Islet precursor cell (in vitro differentiated cells): ENCODE results near the gene FHIP1B.

ENCODE experiments used
- DNase-seq: peaks from one replicate; pipeline ENCODE4 v3.0.0-alpha.2; 2018

FHIP1B gene

DNA sequence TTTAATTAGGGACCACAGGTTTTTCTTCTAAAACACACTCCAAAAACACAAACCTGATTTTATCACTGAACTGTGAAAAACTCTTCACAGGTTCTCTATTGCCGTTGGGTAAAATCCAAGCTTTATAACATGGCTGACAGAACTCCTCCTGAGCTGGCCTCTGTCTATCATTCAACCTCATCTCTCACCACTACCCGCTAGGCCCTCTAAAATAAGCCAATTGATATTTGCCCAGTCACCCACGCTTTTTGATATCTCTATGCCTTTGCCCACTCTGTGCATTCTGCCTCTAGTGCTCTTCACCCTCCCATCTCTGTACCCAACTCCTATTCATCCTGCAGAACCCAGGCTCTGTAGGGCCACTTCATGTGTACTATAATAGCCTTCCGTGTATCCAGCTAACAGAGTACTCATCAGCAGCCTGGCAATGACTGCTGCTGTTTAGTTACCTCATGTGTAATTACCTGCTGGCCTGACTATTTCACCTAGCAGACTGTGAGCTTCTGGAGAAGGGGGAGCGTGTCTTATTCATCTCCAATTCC, 3.4 kb upstream of the FHIP1B start:
- DNase-seq = no peak

DNA sequence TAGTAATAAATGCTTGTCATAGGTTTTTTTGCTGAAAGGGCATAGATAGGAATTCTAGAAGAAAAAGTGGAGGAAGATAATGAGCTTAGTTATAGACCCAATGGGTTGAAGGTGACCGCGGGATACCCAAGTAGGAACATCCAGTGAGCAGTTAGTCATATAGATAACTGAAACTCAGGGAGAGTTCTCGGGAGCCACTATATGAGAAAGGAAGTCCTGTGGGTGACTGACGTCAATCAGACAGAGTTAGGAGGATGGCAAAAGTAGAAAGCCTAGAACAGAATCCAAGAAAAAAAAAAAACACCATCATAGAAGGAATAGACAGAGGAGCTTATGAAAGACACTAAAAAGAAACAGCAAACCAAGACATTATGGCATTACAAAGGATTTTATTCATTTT, 2.8 kb upstream of the FHIP1B start:
- no peak for DNase-seq

DNA sequence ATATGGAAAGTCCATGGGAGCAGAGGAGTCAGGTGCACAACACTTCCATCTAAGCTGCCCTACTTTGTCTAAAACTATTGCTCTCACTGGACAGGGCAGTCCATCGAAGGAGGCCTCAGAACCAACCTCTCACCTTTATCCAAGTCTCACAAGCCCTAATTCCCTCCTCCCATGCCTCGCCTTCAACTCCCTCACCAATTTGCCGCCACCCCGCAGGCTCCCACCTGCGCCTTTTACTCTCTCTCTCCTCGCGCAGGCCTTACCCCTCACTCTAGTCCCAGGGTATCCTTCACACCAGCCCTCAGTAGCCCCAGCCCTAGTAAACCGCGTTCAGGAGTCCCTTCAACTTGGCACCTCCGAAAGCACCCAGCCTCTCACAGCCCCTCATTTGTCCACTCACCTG, 451 bp downstream of the FHIP1B start:
- no peak for DNase-seq

DNA sequence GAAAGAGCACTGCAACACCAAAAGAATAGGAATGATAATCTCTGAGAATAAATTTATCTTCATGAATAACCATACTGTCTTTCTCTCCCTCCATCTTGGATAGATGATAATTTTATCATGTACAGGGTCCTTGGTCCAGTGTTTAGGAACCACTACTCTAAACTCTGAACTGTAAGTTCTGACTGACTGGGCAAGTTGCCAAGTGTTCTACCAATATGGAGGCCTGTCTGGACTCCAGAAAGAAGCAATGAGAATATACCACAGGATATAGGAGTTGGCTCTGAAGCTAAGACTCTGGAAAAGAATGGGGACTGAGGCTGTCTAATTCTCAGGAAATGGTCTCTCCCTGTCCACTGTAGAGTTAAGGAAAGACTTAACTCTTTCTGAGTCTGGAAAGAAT, 1.5 kb downstream of the FHIP1B start:
- no peak for DNase-seq

DNA sequence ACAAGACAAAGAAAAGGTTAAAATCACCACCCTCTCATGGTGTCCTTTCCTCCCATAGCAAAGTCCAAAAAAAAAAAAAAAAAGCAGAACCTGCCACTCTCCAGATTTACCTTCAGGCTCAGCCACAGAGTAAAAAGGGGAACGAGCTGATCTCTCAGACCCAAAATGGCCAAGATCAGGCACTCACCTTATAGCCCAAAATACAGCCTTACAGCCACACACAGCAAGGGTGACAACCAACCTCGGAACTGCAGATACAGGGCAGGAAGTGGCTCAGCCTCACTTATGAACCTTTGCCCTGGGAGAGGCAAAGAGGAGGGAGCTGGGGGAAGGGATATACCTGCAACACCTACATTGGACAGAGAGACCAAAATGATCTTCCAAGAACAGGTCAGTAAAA, 4.5 kb downstream of the FHIP1B start:
- DNase-seq = no peak

DNA sequence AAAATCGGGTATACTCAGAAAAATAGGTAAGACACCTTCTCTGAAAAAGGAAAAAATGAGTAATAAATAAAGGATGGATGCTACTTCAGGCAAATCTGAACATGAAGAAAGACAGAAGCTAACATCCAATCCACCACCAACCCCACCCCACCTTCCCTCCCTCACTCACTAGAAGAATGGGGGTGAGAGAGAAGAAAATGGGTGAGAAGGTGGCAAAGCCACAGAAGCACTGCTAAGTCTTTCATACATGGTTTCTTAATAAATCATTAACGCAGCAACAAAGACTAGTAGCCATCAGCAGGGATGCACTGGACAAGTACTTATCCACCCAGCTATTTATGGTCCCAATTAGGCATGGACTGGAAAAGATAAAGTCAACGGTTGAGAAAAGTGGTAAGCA, 5.9 kb downstream of the FHIP1B start:
- no peak for DNase-seq

DNA sequence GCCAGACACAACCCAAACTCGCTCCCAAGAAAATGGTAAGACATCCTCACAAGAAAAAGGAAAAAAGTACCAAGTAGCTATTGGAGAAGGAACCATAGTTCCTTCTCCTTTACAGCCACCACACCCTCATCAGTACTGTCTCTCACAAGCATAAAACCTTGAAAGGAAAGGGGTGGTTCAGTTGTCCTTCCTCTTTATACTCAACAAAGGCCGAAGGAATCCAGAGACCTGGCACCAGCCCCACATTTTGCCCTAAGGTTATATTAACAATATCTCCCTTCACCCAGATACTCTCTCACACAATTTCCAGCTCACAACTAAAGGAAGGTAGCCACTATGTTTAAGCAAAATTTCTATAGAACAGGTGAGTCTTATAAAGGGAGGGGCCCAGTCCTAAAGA, 8.5 kb downstream of the FHIP1B start:
- no peak for DNase-seq

DNA sequence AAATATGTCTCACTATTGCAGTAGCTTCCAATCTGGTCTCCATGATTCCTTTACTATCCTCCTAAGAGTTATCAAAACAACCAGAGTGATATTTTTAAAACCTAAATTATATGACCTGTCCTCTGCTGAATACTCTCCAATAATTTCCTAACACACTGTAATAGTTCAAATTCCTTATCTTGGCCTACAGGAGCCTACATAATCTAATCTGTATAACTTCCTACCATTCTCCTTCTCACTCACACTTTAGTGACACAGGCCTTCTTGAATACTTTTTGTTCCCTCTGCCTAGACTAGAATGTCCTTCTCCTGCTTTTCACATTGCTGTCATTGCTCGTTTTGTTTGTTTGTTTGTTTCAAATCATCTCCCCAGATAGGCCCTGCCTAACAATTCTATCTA, 9.4 kb downstream of the FHIP1B start:
- DNase-seq = no peak

DNA sequence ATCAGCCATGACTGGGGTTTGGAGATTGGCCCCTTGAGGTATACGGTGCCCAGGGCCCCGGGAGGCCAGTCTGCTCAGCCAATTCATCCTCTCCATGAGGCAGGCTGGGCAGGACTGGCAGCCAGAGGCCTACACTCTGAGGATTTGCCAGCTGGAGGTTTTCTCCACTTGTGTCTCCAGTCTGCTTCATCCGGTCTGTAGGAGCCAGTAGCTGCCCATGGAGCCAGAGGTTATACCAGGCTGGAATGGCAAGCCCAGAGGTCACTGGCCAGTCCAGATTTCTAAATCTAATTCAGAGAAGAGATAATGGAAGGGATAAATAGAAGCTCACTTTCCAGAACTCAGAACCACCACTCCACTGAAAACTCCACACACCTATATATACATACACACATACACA, 10.0 kb downstream of the FHIP1B start:
- DNase-seq = no peak

DNA sequence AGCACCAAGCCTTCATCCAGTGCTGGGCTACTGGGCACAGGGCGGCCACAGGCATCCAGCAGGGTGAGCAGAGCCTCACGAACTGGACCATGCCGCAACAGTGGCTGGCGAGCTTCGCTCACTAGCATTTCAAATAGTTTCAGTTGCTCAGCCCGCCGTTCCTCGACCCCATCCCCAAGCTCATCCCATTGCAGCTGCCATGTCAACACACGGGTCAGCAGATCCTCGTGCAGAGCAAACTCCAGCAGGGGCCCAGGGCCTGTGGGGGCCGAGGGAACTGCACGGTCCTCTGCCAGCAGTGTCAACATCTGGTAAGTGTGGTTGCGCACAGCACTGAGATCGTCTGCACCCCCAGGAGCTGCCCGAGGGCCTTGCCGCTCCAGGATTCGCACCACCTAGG, 10.6 kb downstream of the FHIP1B start:
- DNase-seq = no peak

DNA sequence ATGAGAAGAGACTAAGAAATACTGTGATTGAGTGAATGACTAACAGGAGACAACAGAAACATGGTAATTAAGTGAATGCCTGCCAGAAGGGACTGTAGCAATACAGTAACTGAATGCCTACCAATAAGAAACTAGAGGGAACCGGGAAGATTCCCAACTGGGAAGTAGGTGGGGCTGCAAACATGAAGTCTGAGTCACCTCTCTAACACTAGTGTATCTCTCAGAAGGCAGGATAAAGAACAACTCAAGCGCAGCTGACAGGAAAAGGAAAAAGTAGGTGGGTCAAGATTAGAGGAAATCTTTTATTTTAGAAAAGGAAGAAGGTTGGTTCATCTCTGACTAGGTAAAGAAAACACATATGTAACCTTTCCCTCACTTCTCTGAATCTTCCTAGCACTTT, 15.1 kb downstream of the FHIP1B start:
- DNase-seq = no peak

DNA sequence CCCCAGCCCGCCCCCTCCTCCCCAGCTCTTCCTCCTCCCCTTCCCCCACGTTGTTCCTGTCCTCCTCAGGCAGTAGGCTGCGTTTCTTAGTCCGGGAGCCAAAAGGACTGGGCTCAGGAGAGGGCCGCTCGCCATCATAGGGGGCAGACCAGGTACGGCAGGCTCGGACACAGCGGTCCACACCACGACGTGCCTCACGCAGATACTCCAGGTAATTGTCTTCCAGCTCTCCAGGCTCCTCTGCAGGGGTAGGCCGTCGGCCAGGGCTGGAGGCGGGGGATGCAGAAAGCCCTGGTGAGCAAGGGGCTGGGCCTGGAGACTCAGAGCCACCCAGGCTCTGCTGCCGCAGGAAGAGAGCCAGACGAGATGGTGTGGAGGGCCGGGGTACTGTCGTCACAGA, 16.7 kb downstream of the FHIP1B start:
- no peak for DNase-seq

DNA sequence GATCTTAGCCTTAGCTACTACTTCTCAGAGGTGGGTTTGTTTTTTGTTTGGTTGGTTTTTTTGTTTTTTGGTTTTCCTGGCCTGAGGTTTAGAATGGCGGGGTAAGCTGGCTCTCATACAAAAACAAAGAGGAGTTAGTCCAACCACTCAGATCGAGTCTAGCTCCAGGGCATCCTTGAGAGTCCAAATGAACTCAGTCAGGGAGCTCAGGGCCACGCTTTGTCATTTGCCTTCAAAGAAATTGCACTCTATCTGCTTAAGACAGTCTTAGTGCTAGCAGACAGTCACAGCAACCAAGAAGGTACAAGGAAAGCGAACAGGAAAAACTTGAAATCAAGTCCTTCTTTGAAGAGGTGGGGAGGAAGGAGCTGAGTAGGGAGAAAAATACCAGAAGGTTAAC, 17.9 kb downstream of the FHIP1B start:
- DNase-seq = peak; percentile 66

DNA sequence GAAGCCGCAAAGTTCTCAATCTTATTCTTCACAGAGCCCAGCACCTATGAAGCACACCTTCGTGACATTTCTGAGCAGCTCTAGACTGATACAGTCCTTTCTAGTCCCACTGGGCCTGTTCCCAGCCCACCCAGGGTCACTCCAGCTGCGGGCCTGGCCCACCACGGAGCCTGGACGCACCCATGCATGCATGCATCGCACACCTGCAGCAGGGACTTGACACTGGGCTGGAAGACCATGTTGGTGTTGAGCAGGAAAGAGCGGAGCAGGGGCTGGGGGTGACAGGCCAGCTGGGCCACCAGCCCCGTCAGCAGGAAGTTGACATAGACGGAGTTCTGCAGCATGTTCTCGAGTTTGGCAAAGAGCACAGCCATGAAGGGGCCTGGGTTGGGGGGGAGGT, 19.9 kb downstream of the FHIP1B start:
- DNase-seq = no peak

DNA sequence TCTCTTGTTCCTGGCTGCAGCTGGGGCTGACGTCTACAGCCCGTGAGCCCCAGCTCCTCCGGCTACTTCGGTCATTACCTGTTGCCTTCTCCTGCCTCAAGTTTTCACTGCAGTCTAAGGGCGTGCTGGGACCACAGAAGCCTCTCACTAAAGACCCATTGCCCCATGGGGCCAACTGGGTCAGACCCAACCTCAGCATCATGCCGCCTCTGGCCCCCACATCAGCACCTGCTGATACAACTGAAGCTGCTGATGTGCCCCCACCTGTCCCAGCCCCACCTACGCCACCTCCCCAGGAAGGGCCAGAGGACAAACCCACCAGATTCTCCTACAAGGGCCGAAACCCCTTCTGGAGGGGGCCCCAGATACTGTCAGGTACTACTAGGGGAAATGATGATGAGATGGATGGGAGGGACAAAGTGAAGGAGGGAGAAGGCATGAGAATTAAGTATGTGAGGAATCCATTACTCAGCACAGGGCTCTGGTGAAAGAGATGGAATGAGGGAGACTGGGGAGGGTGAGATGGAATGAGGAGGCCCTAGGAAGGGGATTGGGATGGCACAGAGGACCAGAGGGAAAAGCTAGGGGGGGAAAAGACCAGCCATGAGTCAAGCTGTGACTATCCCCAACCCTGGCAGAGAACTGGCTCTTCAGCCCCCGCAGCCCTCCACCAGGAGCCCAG, 24.0 kb downstream of the FHIP1B start:
- no peak for DNase-seq

DNA sequence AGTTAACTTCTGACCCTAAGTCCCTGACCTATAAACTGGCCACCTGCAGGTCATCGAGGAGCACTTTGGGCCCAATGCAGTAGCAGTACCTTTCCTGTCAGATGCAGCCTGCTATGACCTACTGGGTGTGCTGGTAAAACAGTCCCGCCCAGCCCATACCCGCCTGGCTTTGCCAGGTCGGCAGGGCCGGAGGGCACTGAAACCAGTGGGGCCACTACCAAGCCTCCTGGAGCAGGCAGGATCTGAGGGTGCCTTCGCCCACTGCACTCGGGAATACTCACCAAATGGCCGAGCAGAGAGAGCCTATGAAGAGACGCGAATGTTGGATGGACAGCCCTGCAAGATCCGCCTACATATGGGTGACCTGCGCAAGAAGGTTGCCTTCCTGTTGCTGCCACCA, 24.6 kb downstream of the FHIP1B start:
- no peak for DNase-seq

DNA sequence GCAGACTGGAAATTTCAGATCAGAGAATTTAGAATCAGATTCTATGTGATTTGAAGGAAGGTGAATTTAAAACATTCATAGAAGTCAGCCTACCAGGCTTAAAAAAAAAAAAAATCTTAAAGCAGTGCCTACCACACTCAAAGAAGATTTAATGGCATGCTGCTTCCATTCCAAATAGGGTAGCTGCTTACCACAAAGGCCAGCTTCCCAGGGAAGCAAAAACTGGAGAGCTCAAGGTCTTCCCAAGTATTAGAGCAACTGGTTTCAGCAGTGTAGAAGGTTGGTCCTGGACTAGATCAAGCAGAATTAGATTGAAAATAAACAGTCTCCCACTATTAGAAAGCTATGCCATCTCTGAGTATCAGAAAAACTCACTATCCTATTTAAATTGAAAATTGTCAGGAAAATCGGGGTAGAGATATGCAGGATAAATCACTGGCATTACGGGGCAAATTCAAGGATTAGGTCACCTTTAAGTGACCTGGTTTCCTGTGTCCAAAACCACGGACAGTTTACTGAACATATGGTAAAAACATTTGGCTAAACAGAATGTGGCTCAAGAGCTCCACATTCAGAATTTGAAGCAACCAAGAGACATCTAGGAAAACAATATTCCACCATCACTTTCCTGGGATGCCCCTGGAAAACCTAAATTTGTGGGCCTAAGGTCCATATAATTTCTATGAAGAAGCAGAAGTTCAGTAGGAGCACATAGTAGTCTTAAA, 27.8 kb downstream of the FHIP1B start:
- DNase-seq = no peak

DNA sequence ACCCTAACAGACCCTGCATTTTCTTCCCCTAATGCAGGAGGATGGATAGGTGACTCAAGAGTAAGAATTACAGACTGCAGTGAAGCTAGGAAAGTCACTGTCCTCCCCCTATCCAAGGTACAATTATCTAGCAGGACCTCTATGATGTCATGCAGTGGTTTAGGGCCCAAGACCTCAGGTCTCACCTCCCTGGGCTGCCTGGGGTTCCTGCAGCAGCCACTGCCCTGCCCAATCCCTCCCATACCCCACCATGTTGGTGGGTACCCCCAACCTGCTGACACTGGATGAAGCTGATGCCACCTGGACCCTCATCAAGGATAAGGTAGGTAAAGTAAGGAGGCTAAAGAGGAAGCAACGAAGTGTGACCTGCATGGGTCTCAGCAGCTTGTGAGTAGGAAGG, 29.1 kb downstream of the FHIP1B start, which contains the start of gene C11orf42:
Gene C11orf42 (plus strand): TSS at position 192 of the 400 bp plus-strand sequence. CDS start 59 bp downstream, at position 251.
- no peak for DNase-seq

DNA sequence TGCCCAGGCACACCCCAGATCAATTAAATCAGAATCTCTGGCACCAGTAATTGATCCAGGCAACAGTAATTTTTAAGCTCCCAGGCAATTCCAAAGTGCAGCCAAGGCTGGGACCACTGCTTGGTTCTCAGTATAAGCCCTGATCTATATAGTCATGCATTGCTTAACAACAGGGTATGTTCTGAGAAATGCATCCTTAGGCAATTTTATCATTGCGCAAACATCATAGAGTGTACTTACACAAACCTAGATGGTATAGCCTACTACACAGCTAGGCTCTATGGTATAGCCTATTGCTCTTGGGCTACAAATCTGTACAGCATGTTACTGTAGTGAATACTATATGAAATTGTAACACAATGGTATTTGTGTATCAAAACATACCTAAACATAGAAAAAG, 29.7 kb downstream of the FHIP1B start:
- no peak for DNase-seq

DNA sequence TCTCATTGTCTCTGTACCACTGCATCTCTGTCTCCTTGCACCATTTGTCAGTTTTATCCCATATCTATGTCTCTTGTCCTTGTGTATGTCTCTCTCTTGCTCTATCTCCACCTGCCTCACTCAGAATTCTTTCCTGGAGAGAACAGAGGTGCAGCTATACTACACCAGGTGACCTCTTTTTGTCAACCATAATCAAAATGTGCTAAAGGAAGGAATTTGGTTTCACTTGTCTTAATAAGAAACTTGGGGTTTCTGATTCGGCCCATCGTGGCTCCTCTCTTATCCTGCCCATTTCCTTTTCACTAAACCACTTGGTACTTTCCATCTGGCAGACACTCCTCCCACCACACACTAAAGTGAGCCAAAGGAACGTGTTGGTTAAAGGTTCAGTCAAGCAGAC, 31.1 kb downstream of the FHIP1B start:
- no peak for DNase-seq

DNA sequence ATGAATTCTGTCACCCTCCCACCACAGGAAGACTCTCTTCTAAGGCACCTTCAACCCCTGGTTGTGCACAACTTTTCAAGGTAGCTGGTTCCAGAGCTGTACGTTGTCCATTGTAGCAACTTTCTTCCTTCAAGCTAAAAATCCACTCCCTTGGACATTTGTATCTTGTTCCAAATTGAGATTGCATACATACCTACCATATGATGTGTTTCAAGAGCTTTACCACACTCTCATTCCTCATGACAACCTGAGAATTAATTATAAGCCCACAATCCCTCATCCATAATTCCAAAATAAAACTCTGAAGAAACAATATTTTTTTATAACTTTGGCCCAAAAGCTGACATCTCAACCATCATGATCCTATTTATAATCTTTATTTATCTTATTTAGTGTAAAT, 32.4 kb downstream of the FHIP1B start:
- DNase-seq = no peak

DNA sequence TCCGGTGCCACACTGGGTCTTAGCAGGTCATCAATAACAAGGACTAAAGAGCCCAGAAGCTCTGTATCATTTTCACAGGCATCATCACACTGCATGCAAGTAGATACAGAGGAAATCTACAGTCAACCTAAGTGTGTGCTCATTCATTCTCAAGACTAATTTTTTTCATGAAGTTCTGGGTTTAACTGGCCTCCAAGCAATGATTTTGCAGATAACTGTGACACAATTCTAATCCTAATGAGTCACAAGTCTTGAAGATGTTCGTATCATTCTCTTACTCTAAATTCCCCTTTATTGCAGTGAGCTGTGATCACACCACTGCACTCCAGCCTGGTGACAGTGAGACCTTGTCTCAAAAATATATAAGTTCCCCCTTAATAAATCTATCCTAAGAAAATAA, 33.0 kb downstream of the FHIP1B start:
- DNase-seq = no peak

DNA sequence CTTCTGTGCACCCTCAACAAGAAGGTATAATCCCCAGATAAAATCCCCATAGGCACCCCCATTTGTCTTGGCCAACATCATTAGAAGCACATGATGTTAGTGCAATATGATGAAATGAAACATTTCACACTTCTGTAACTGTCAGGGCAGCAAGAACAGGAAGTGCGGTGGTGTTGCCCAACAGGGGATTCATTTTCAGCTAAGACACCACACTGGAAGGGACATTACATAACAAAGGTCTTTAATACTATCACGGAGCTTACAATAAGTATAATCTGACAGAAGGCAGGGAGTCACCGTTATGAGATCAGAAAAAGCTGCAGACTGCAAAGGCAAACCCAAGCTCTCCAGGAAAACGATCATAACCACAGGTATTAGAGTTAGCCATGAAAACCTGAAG, 33.5 kb downstream of the FHIP1B start:
- no peak for DNase-seq

DNA sequence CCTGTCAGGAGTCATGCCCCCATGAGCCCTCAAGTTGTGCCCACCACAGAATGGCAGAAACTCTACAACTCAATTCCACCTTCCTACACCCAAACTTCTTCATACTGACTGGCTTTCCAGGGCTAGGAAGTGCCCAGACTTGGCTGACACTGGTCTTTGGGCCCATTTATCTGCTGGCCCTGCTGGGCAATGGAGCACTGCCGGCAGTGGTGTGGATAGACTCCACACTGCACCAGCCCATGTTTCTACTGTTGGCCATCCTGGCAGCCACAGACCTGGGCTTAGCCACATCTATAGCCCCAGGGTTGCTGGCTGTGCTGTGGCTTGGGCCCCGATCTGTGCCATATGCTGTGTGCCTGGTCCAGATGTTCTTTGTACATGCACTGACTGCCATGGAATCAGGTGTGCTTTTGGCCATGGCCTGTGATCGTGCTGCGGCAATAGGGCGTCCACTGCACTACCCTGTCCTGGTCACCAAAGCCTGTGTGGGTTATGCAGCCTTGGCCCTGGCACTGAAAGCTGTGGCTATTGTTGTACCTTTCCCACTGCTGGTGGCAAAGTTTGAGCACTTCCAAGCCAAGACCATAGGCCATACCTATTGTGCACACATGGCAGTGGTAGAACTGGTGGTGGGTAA, 35.1 kb downstream of the FHIP1B start, which contains the start of gene OR52W1:
Gene OR52W1 (plus strand): TSS at position 51 of the 637 bp plus-strand sequence. CDS start 0 bp downstream, at position 51.
- DNase-seq = no peak
